Kidney epithelial cell (primary cell): ENCODE results near the gene ANK3. TPM values are rescaled to one million over a fixed set of nuclear protein-coding genes. Genes with fewer than 3 reads are reported as not detected.

Source experiments
- DNase-seq: peaks from one replicate; pipeline ENCODE4 v3.0.0-alpha.2; 2010; ENCODE audit warnings: low read depth
- H3K27me3 ChIP-seq: 2 replicates; pipeline ENCODE4 v1.6.0; 2011; ENCODE audit warnings: low read length; ENCODE audit not compliant: control insufficient read depth, insufficient read depth
- H3K36me3 ChIP-seq: 2 replicates; pipeline ENCODE4 v1.5.1; 2011; ENCODE audit warnings: low read length; ENCODE audit not compliant: control insufficient read depth, insufficient read depth
- H3K4me3 ChIP-seq: 2 replicates; pipeline ENCODE4 v1.5.1; 2011; ENCODE audit warnings: low read depth, mild to moderate bottlenecking, control low read depth, low read length
- CTCF ChIP-seq: IDR thresholded peaks from 2 replicates; pipeline ENCODE4 v1.5.1; 2011; ENCODE audit warnings: mild to moderate bottlenecking, moderate library complexity, low read length, control low read depth, inconsistent platforms; ENCODE audit not compliant: insufficient read depth, poor library complexity, severe bottlenecking
- total RNA-seq: library from RNA; depleted of rRNA; stranded (reverse); fragments of >200 nt; gene quantifications from 2 replicates; pipeline ENCODE4 v1.2.3, GENCODE V29; 2015

ANK3 gene
- total RNA-seq, 1 donor from 2014 or later = 14.8 TPM

- TF ChIP-seq CTCF = no peak
- H3K27me3 ChIP-seq = no peaks in the 10 kb centered on the region
- DNase-seq = no peak
- no peak overlapping the region for H3K4me3 ChIP-seq
- H3K36me3 ChIP-seq = no peaks in the 10 kb centered on the region
Observed at GRCh38 chr10:59991117-59991516, 398.6 kb downstream of the ANK3 start.

GRCh38 chr10:59985639-59986038 is 404.0 kb downstream of the ANK3 start:
- TF ChIP-seq CTCF = no peak
- H3K27me3 ChIP-seq = no peaks in the 10 kb centered on the region
- DNase-seq = no peak
- no peaks in the 10 kb centered on the region for H3K36me3 ChIP-seq
- H3K4me3 ChIP-seq = no peak overlapping the region

GRCh38 chr10:59984415-59984814 is 405.3 kb downstream of the ANK3 start:
- Histone ChIP-seq H3K36me3 (no peaks in the 10 kb centered on the region), H3K27me3 (no peaks in the 10 kb centered on the region), H3K4me3 (no peak overlapping the region)
- DNase-seq = no peak
- no peak for TF ChIP-seq CTCF

GRCh38 chr10:59980356-59980755 is 409.3 kb downstream of the ANK3 start:
- no peaks in the 10 kb centered on the region for H3K27me3 ChIP-seq

GRCh38 chr10:59977486-59977885 is 412.2 kb downstream of the ANK3 start:
- H3K36me3 ChIP-seq = no peaks in the 10 kb centered on the region
- DNase-seq = no peak
- H3K27me3 ChIP-seq = no peaks in the 10 kb centered on the region
- no peak for TF ChIP-seq CTCF
- no peak overlapping the region for H3K4me3 ChIP-seq

More at GRCh38 chr10:59980356-59980755, 409.3 kb downstream of the ANK3 start:
- Histone ChIP-seq H3K36me3 (no peaks in the 10 kb centered on the region), H3K4me3 (no peak overlapping the region)
- no peak for TF ChIP-seq CTCF
- DNase-seq = no peak

GRCh38 chr10:59976909-59977308 is 412.8 kb downstream of the ANK3 start:
- Histone ChIP-seq H3K27me3 (no peaks in the 10 kb centered on the region), H3K4me3 (no peak overlapping the region), H3K36me3 (no peaks in the 10 kb centered on the region)
- DNase-seq = no peak
- no peak for TF ChIP-seq CTCF
